ENCODE measurements around the gene MKNK2.

- TF ChIP-seq CTCF (IDR thresholded peaks at IDR 0.05) (no peak), POLR2A (IDR thresholded peaks at IDR 0.05) (peak; percentile 64)
These were observed 9.9 kb upstream of the MKNK2 start for GRCh38 chr19:2060884-2061494.
